CD4-positive, alpha-beta T cell (primary cell): ENCODE results near the gene EVA1B. TPM values are rescaled to one million over a fixed set of nuclear protein-coding genes. Genes with fewer than 3 reads are reported as not detected.

Experiments
- ATAC-seq: fragments of 200-7000 bp; cut with Tn5 transposase; one replicate; pipeline ENCODE4 v1.10.0; 2022; ENCODE audit warnings: mild to moderate bottlenecking; ENCODE audit not compliant: poor library complexity
- CTCF ChIA-PET: fragments of 350-600 bp; sonication (Branson Sonifier 250); formaldehyde crosslinking; loops from one replicate; lab custom pipeline; 2021; ENCODE audit warnings: antibody characterized with exemption, inconsistent platforms; lab: Charles Lee
- POLR2A ChIA-PET: fragments of 350-600 bp; sonication (Branson Sonifier 250); formaldehyde crosslinking; loops from one replicate; lab custom pipeline; 2021; ENCODE audit warnings: antibody characterized with exemption, inconsistent platforms; lab: Charles Lee
- DNase-seq, 14 experiments: peaks; one replicate each; pipeline ENCODE4 v3.0.0-alpha.2; 2013 to 2020; ENCODE audit warnings: mixed read lengths in 2 of 14
- H3K27ac ChIP-seq, 2 donors: one replicate each; pipeline versions ENCODE4 v1.5.1 to v1.7.0; 2013; ENCODE audit warnings: low read length in 2 of 2, low read depth in 1 of 2, mild to moderate bottlenecking in 1 of 2
- H3K27me3 ChIP-seq, 2 experiments: 1 replicate in 1 of 2; 2 replicates in 1 of 2; pipeline versions ENCODE4 v1.6.1 to v1.7.0; 2013; ENCODE audit warnings: low read length in 2 of 2, control low read depth in 1 of 2, mild to moderate bottlenecking in 1 of 2, moderate library complexity in 1 of 2; ENCODE audit not compliant: insufficient read depth in 2 of 2, control insufficient read depth in 1 of 2
- H3K36me3 ChIP-seq: one replicate; pipeline ENCODE4 v1.6.1; 2013; ENCODE audit warnings: low read length, control low read depth; ENCODE audit not compliant: insufficient read depth
- H3K4me1 ChIP-seq: one replicate; pipeline ENCODE4 v1.6.1; 2013; ENCODE audit warnings: low read length, control low read depth; ENCODE audit not compliant: insufficient read depth
- H3K4me3 ChIP-seq: one replicate; pipeline ENCODE4 v1.5.1; 2013; ENCODE audit warnings: mild to moderate bottlenecking, low read length, moderate library complexity
- H3K9me3 ChIP-seq, 2 experiments: 1 replicate in 1 of 2; 2 replicates in 1 of 2; pipeline versions ENCODE4 v1.6.1 to v1.7.0; 2013; ENCODE audit warnings: low read length in 2 of 2, mild to moderate bottlenecking in 2 of 2, control low read depth in 1 of 2, moderate library complexity in 1 of 2; ENCODE audit not compliant: control insufficient read depth in 1 of 2, insufficient read depth in 1 of 2
- H3K27ac Mint-ChIP-seq: one replicate; pipeline ENCODE4 v1.8.0; 2020; ENCODE audit warnings: mixed read lengths
- H3K27me3 Mint-ChIP-seq: one replicate; pipeline ENCODE4 v1.8.0; 2021; ENCODE audit warnings: mixed read lengths
- H3K36me3 Mint-ChIP-seq: one replicate; pipeline ENCODE4 v1.8.0; 2021; ENCODE audit warnings: low read depth, mixed read lengths
- H3K4me1 Mint-ChIP-seq: one replicate; pipeline ENCODE4 v1.8.0; 2021; ENCODE audit warnings: low read depth, mixed read lengths
- H3K4me3 Mint-ChIP-seq: one replicate; pipeline ENCODE4 v1.8.0; 2020; ENCODE audit warnings: mild to moderate bottlenecking, mixed read lengths
- H3K9me3 Mint-ChIP-seq: one replicate; pipeline ENCODE4 v1.8.0; 2020; ENCODE audit warnings: mixed read lengths
- CTCF ChIP-seq: fragments of 200-600 bp; IDR thresholded peaks from one replicate; pipeline ENCODE4 v1.8.0; 2022; ENCODE audit warnings: antibody characterized with exemption, mild to moderate bottlenecking
- intact Hi-C, 2 experiments: fragments of 100-400 bp; cut with DNase I in 1 of 2; cut with micrococcal nuclease in 1 of 2; formaldehyde crosslinking; loops; one replicate each; pipeline versions ENCODE4 v1.15.1 to v1.9.0; 2023 to 2025; cut with DNase I, micrococcal nuclease
- total RNA-seq, 174 experiments: library from RNA in 2 of 174; stranded (reverse) in 2 of 174; gene quantifications; one replicate each; pipeline ENCODE4 v1.2.3 and lab custom pipeline; 2021 to 2026

EVA1B gene
- total RNA-seq, 2 experiments from 2014 or later = 1.5 to 1.8 TPM

- H3K36me3 ChIP-seq = peaks cover 27% of the 10 kb centered on the region
- no peaks in the 10 kb centered on the region for H3K27me3 ChIP-seq
- no peaks in the 10 kb centered on the region for H3K9me3 ChIP-seq
- peaks cover 23% of the 10 kb centered on the region for H3K36me3 Mint-ChIP-seq
- H3K4me1 Mint-ChIP-seq = peaks cover 15% of the 10 kb centered on the region
- H3K4me3 ChIP-seq = no peak overlapping the region
- DNase-seq (no peak), ATAC-seq (no peak)
- intact Hi-C loops = loop anchor here in 1 of 2 experiments (10.0 kb wide), 1 partner anchor 1453 kb away; no protein-coding TSS in a partner anchor
- H3K9me3 Mint-ChIP-seq = no peaks in the 10 kb centered on the region
- TF ChIP-seq CTCF = no peak
- CTCF ChIA-PET = no interaction called here
- H3K27me3 Mint-ChIP-seq = no peaks in the 10 kb centered on the region
- H3K4me1 ChIP-seq = peaks cover 15% of the 10 kb centered on the region
- no peak overlapping the region for H3K27ac ChIP-seq
- POLR2A ChIA-PET = no interaction called here
- H3K27ac Mint-ChIP-seq = no peak overlapping the region
- H3K4me3 Mint-ChIP-seq = no peak overlapping the region
These were observed 14.4 kb upstream of the EVA1B start for GRCh38 chr1:36337830-36338229.

- no peaks in the 10 kb centered on the region for H3K9me3 Mint-ChIP-seq
- Histone ChIP-seq H3K27me3 (no peaks in the 10 kb centered on the region), H3K4me1 (peaks cover 8% of the 10 kb centered on the region), H3K36me3 (no peaks in the 10 kb centered on the region), H3K27ac (no peak overlapping the region), H3K9me3 (no peaks in the 10 kb centered on the region), H3K4me3 (no peak overlapping the region)
- H3K4me3 Mint-ChIP-seq = no peak overlapping the region
- no peak overlapping the region for H3K27ac Mint-ChIP-seq
- no peak for DNase-seq
- intact Hi-C loops = loop anchor here in 1 of 2 experiments (10.0 kb wide), 1 partner anchor 1446 kb away; no protein-coding TSS in a partner anchor
- H3K4me1 Mint-ChIP-seq = peaks cover 5% of the 10 kb centered on the region
- no peaks in the 10 kb centered on the region for H3K27me3 Mint-ChIP-seq
- TF ChIP-seq CTCF = no peak
- ATAC-seq = no peak
- ChIA-PET POLR2A (no interaction called here), CTCF (interaction anchor here (0.6 kb wide), 1 partner anchor 36 kb away, joined by 3 read pairs; no protein-coding TSS in a partner anchor)
- H3K36me3 Mint-ChIP-seq = no peaks in the 10 kb centered on the region
These were observed 7.5 kb upstream of the EVA1B start for GRCh38 chr1:36330940-36331339.

- DNase-seq (no peak), ATAC-seq (no peak)
- no peak for TF ChIP-seq CTCF
- Histone ChIP-seq H3K4me3 (no peak overlapping the region), H3K4me1 (peaks cover 9% of the 10 kb centered on the region), H3K36me3 (no peaks in the 10 kb centered on the region), H3K27me3 (no peaks in the 10 kb centered on the region), H3K9me3 (no peaks in the 10 kb centered on the region), H3K27ac (no peak overlapping the region)
- H3K4me1 Mint-ChIP-seq = peaks cover 5% of the 10 kb centered on the region
- POLR2A ChIA-PET = no interaction called here
- H3K27me3 Mint-ChIP-seq = no peaks in the 10 kb centered on the region
- H3K36me3 Mint-ChIP-seq = no peaks in the 10 kb centered on the region
- no peak overlapping the region for H3K4me3 Mint-ChIP-seq
- intact Hi-C loops = loop anchor here in 1 of 2 experiments (10.0 kb wide), 1 partner anchor 1445 kb away; no protein-coding TSS in a partner anchor
- CTCF ChIA-PET = no interaction called here
- no peak overlapping the region for H3K27ac Mint-ChIP-seq
- no peaks in the 10 kb centered on the region for H3K9me3 Mint-ChIP-seq
These were observed 6.4 kb upstream of the EVA1B start for GRCh38 chr1:36329817-36330216.
